IPS DF 4.7 (cell line): Measurements from ENCODE around the gene GINS2.

Experiments used
- DNase-seq: peaks from one replicate; pipeline ENCODE4 v3.0.0-alpha.2; 2013; ENCODE audit warnings: low spot score; ENCODE audit errors: extremely low read depth

The GINS2 gene

GRCh38 chr16:85689950-85690320 lies 1.2 kb upstream of the GINS2 start:
- DNase-seq, result no peak

GRCh38 chr16:85689285-85689949 lies 663 bp upstream of the GINS2 start:
- DNase-seq, result no peak

- no peak for DNase-seq
Measured at GRCh38 chr16:85687651-85688471, 893 bp downstream of the GINS2 start.

- DNase-seq, result no peak
Measured at GRCh38 chr16:85686912-85687591, 1.7 kb downstream of the GINS2 start.

GRCh38 chr16:85685251-85685650 lies 3.5 kb downstream of the GINS2 start:
- DNase-seq, result no peak

- DNase-seq, result no peak
Measured at GRCh38 chr16:85683363-85683762, 5.4 kb downstream of the GINS2 start.

GRCh38 chr16:85682516-85682915 lies 6.2 kb downstream of the GINS2 start:
- DNase-seq, result no peak

GRCh38 chr16:85681255-85681654 lies 7.5 kb downstream of the GINS2 start:
- DNase-seq, result no peak

GRCh38 chr16:85680352-85680944 lies 8.3 kb downstream of the GINS2 start:
- no peak for DNase-seq

GRCh38 chr16:85679870-85680269 lies 8.9 kb downstream of the GINS2 start:
- no peak for DNase-seq

GRCh38 chr16:85678821-85679220 lies 9.9 kb downstream of the GINS2 start:
- no peak for DNase-seq

- DNase-seq, result no peak
Measured at GRCh38 chr16:85678016-85678415, 10.7 kb downstream of the GINS2 start.

GRCh38 chr16:85677383-85677967 lies 11.3 kb downstream of the GINS2 start:
- DNase-seq, result no peak

- no peak for DNase-seq
Measured at GRCh38 chr16:85676466-85676865, 12.3 kb downstream of the GINS2 start.

GRCh38 chr16:85675251-85675874 lies 13.4 kb downstream of the GINS2 start:
- DNase-seq, result no peak

GRCh38 chr16:85674828-85675227 lies 13.9 kb downstream of the GINS2 start:
- no peak for DNase-seq

GRCh38 chr16:85674418-85674755 lies 14.4 kb downstream of the GINS2 start:
- DNase-seq, result no peak

GRCh38 chr16:85673529-85674417 lies 15.0 kb downstream of the GINS2 start:
- DNase-seq, result no peak

- DNase-seq, result no peak
Measured at GRCh38 chr16:85670840-85671239, 17.9 kb downstream of the GINS2 start.
